IPS-18a (cell line): Measurements from ENCODE around the gene TMEM255B.

Source experiments
- H3K27ac ChIP-seq: one replicate; pipeline ENCODE4 v1.5.1; 2013; ENCODE audit warnings: low read length
- H3K27me3 ChIP-seq: one replicate; pipeline ENCODE4 v1.6.1; 2013; ENCODE audit warnings: mild to moderate bottlenecking, low read length; ENCODE audit not compliant: control insufficient read depth, insufficient read depth
- H3K36me3 ChIP-seq: one replicate; pipeline ENCODE4 v1.6.1; 2013; ENCODE audit warnings: low read depth, low read length; ENCODE audit not compliant: control insufficient read depth
- H3K4me1 ChIP-seq: one replicate; pipeline ENCODE4 v1.6.1; 2013; ENCODE audit warnings: low read depth, low read length; ENCODE audit not compliant: control insufficient read depth
- H3K4me3 ChIP-seq: one replicate; pipeline ENCODE4 v1.5.1; 2013; ENCODE audit warnings: low read length
- H3K9ac ChIP-seq: one replicate; pipeline ENCODE4 v1.6.1; 2013; ENCODE audit warnings: mild to moderate bottlenecking, low read length, moderate library complexity
- H3K9me3 ChIP-seq: one replicate; pipeline ENCODE4 v1.6.1; 2013; ENCODE audit warnings: low read depth, low read length; ENCODE audit not compliant: control insufficient read depth

The TMEM255B gene

GRCh38 chr13:113838711-113839201 lies 79.7 kb downstream of the TMEM255B start:
- no peak overlapping the region for H3K4me3 ChIP-seq
- H3K27ac ChIP-seq, result no peak overlapping the region
- no peak overlapping the region for H3K9ac ChIP-seq
- no peaks in the 10 kb centered on the region for H3K27me3 ChIP-seq
- H3K36me3 ChIP-seq, result peaks cover 3% of the 10 kb centered on the region
- H3K9me3 ChIP-seq, result no peaks in the 10 kb centered on the region
- peaks cover 4% of the 10 kb centered on the region for H3K4me1 ChIP-seq

DNA sequence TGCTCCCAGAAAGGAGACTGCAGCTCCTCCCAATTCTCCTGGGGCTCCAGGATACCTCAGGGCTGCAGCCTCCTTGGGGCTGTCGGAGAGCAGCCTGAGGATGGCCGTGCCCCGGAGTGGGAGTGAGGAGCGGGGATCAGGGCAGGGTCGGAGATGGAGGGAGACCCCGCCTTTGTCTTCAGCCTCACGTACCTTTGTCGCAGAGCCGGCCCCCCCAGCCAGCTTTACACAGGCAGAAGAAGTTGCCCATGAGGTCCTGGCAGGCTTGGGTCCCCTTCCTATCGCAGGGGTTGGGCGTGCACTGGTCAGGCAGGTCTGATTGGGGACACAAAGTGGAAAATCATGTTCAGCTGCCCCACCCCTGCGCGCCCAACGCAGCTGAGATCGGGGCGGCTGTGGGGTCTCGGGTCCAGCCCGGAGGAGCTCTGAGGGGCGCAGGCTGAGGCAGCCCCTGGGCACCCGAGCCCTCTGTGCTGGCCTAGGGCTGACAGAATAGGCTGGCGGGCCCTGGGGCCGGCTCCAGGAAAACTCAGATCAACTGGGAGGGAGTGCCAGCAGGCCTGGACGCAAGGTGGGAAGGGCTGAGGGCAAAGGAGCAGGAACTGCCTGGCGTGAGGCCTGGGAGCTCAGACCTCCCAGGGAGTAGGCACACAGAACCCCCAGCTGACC lies 80.6 kb downstream of the TMEM255B start:
- Histone ChIP-seq H3K9me3 (no peaks in the 10 kb centered on the region), H3K9ac (no peak overlapping the region), H3K36me3 (no peaks in the 10 kb centered on the region), H3K27me3 (no peaks in the 10 kb centered on the region), H3K4me1 (peaks cover 4% of the 10 kb centered on the region), H3K27ac (no peak overlapping the region), H3K4me3 (no peak overlapping the region)

- Histone ChIP-seq H3K27ac (no peak overlapping the region), H3K9ac (no peak overlapping the region), H3K27me3 (no peaks in the 10 kb centered on the region), H3K4me3 (no peak overlapping the region), H3K4me1 (peaks cover 4% of the 10 kb centered on the region), H3K9me3 (no peaks in the 10 kb centered on the region), H3K36me3 (peaks cover under 1% of the 10 kb centered on the region)
Measured at GRCh38 chr13:113840541-113841352, 81.7 kb downstream of the TMEM255B start.

DNA sequence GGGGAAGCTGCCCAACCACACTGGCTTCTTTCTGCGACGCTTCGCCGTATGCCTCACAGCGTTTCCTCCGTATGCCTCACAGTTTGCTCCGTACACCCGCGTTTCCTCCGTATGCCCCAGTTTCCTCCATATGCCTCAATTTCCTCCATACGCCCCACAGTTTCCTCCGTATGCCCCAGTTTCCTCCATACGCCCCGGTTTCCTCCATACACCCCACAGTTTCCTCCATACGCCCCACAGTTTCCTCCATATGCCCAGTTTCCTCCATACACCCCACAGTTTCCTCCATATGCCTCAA lies 82.3 kb downstream of the TMEM255B start:
- Histone ChIP-seq H3K36me3 (peaks cover 4% of the 10 kb centered on the region), H3K27ac (no peak overlapping the region)

GRCh38 chr13:113842336-113843062 lies 83.5 kb downstream of the TMEM255B start:
- Histone ChIP-seq H3K27ac (no peak overlapping the region), H3K9ac (no peak overlapping the region), H3K27me3 (no peaks in the 10 kb centered on the region), H3K4me3 (no peak overlapping the region), H3K36me3 (peaks cover 4% of the 10 kb centered on the region), H3K4me1 (peaks cover 4% of the 10 kb centered on the region), H3K9me3 (no peaks in the 10 kb centered on the region)

More for the DNA sequence above, 82.3 kb downstream of the TMEM255B start:
- Histone ChIP-seq H3K4me3 (no peak overlapping the region), H3K4me1 (peaks cover 4% of the 10 kb centered on the region), H3K9me3 (no peaks in the 10 kb centered on the region), H3K9ac (no peak overlapping the region), H3K27me3 (no peaks in the 10 kb centered on the region)

GRCh38 chr13:113843063-113843654 lies 84.1 kb downstream of the TMEM255B start:
- no peaks in the 10 kb centered on the region for H3K9me3 ChIP-seq
- no peaks in the 10 kb centered on the region for H3K27me3 ChIP-seq
- no peak overlapping the region for H3K9ac ChIP-seq
- no peaks in the 10 kb centered on the region for H3K4me1 ChIP-seq
- H3K36me3 ChIP-seq, result peaks cover 4% of the 10 kb centered on the region
- H3K4me3 ChIP-seq, result no peak overlapping the region
- no peak overlapping the region for H3K27ac ChIP-seq

DNA sequence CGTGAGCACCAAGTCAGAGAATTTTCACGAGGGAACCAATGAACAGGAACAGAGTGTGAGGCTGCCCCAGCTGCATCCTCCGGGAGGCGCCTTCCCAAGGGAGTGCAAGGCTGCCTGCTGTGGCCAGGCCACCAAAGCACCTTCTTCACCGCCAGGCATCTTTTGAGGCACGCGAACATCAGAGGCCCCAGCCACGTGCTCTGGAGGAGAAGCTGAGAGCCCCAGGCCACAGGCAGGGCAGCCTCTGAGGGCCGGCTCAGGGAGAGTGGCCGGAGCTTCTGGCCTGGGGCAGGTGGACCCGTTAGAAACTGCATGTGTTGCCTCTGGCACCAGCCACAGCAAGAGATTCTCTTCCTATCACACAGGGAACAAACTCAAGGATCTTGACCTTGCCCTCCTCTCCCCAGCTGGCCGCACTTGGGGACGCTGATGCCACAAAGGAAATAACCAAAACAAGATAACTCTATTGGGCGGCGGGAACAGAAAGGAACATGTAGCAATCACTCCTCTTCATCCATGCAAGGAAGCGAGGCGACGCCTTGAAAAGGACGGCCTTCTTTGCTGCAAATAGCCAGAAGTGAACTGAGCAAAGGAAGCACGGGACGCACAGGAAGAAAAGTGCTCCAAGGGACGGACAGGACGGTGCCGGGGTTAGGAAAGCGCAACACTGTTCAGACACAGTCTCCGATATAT lies 85.0 kb downstream of the TMEM255B start:
- Histone ChIP-seq H3K4me1 (peaks cover 5% of the 10 kb centered on the region), H3K27me3 (no peaks in the 10 kb centered on the region), H3K36me3 (peaks cover 4% of the 10 kb centered on the region), H3K4me3 (no peak overlapping the region), H3K9me3 (no peaks in the 10 kb centered on the region), H3K9ac (no peak overlapping the region), H3K27ac (no peak overlapping the region)

DNA sequence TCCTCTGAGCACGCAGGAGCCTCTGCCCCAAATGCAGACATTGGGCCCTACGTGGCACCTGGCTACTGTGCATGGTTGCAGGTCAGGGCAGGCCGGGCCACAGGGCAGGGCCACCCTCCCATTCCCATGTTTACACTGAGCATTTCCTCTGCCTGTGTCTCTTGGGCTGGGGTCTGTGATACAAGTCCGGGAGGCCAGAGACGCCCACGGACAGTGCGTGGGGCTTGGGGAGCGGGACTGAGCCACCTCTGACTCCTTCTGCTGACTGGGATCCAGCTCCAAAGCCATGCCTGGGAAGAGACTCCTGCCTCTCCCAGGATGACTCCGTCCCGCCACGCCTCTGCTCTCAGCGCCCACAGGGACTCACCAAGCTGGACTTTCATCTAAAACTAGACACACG lies 86.0 kb downstream of the TMEM255B start:
- H3K27ac ChIP-seq, result no peak overlapping the region

DNA sequence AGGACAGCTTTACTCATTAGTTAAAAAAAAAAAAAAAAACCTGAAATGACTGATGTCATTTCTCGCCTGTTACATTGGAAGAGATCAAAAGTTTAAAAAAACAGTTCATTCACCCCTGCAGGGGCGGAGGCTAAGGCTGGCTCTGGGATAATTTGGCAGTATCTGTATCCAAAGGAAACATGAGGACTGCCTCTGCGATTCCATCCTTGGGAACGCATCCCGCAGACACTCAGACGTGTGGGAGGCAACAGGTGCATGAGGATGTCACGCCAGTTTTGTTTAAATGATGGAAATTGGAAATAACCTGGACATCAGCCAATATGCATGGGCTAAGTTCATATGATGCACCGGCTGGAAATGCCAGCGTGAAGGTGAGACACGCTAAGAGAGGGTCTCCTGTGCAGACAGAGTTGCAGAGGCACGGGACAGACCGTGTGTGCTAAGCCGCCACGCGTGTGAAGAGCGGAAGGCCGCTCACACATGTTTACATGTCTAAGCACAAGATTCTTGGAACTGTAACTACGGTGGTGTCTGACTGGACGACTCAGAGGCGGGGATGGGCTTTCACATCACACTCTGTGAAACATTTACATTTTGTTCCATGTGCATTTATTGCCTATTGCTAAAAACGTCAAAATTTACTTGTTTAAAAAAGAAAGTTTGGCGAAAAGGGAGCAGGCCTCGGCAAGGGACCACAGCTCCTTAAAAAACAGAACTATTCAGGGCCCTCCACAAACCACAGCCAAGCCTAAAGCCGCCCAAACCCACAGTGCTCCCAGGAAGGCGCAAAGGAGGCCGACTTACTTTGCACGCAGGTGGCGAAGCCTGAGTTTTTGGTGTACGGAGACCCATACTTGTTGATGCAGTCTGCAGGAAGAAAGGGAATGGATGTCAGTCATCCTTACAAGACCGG lies 87.0 kb downstream of the TMEM255B start:
- Histone ChIP-seq H3K9me3 (no peaks in the 10 kb centered on the region), H3K4me3 (no peak overlapping the region), H3K4me1 (peaks cover 5% of the 10 kb centered on the region), H3K27me3 (no peaks in the 10 kb centered on the region), H3K9ac (no peak overlapping the region), H3K36me3 (peaks cover 4% of the 10 kb centered on the region), H3K27ac (no peak overlapping the region)

More for the DNA sequence above, 86.0 kb downstream of the TMEM255B start:
- Histone ChIP-seq H3K36me3 (peaks cover 4% of the 10 kb centered on the region), H3K27me3 (no peaks in the 10 kb centered on the region), H3K4me1 (peaks cover 5% of the 10 kb centered on the region), H3K9me3 (no peaks in the 10 kb centered on the region), H3K4me3 (no peak overlapping the region), H3K9ac (no peak overlapping the region)

DNA sequence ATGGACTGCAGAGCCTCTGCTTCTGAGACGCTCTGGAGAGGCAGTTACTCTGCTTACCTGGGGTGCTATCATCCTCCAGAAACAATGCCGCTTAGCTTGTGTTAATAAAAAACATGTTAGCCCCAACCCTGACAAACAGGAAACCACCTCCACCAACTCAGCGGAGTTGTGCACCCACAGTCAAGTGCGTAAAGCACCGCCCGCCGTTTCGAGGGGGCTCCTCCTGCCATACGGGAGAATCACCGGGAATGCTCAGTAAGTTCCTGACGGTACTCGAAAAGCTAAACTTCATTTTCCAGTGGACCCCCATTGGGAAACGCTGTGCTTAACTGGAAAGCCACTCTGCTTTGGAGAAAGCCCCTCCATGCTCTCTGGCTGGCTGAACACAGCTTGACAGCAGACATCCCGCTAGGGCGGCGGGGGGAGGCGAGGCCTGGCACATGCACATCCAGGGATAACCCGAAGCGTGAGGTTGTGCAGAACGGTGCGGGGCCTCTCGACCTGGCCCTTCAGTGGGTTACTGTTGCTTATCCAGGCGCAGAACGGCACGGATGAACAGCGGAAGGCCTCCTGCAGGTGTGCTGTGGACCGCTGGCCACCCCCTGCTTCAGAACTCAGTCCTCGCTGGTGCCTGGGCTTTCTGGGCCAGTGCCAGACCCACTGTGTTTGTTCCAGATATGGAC lies 87.8 kb downstream of the TMEM255B start:
- H3K4me1 ChIP-seq, result peaks cover 5% of the 10 kb centered on the region

More for the DNA sequence above, 87.8 kb downstream of the TMEM255B start:
- H3K36me3 ChIP-seq, result peaks cover 4% of the 10 kb centered on the region
- H3K27ac ChIP-seq, result no peak overlapping the region
- no peak overlapping the region for H3K9ac ChIP-seq
- no peak overlapping the region for H3K4me3 ChIP-seq
- H3K9me3 ChIP-seq, result no peaks in the 10 kb centered on the region
- H3K27me3 ChIP-seq, result no peaks in the 10 kb centered on the region
